ENCODE results near the gene ITGA11. TPM values are rescaled to one million over a fixed set of nuclear protein-coding genes. Genes with fewer than 3 reads are reported as not detected.

The ITGA11 gene
- total and polyA plus RNA-seq, 2 donors (not counting 1 experiment from before 2014, with no cell fraction given) = 21.5 to 29.6 TPM

- no peaks in the 10 kb centered on the region for H3K27me3 ChIP-seq (ENCODE audit: control insufficient read depth, insufficient read depth, low read length)
- no peak overlapping the region for H3K27ac ChIP-seq (ENCODE audit: insufficient read depth, low read length)
- H3K4me2 ChIP-seq (ENCODE audit: extremely low read depth, insufficient read depth, low read length) = no peak overlapping the region
- no peak overlapping the region for H3K4me3 ChIP-seq (replicated peaks in 1 of 4; ENCODE audit: control extremely low read depth in 1 of 4, insufficient read depth in 1 of 4, low read depth in 3 of 4, low read length in 4 of 4)
- no peaks in the 10 kb centered on the region for H3K79me2 ChIP-seq (ENCODE audit: control insufficient read depth, insufficient read depth, low read length)
- no peaks in the 10 kb centered on the region for H4K20me1 ChIP-seq (ENCODE audit: control insufficient read depth, extremely low read depth, insufficient read depth, low read length)
- H3K36me3 ChIP-seq (ENCODE audit: control insufficient read depth, insufficient read depth, low read length) = no peaks in the 10 kb centered on the region
- TF ChIP-seq CTCF (conservative IDR thresholded peaks at IDR 0.05 in 1 of 2, IDR thresholded peaks at IDR 0.05 in 1 of 2; ENCODE audit: low read depth in 1 of 2, low read length in 2 of 2) (no peak), EZH2 (IDR thresholded peaks at IDR 0.05; ENCODE audit: low read length, missing control alignments) (no peak)
- no peak overlapping the region for H2AFZ ChIP-seq (ENCODE audit: low read length)
- H3K9me3 ChIP-seq (ENCODE audit: control insufficient read depth, insufficient read depth, low read depth, low read length) = no peaks in the 10 kb centered on the region
- no peak for DNase-seq (ENCODE audit: low read depth in 2 of 2)
- no peaks in the 10 kb centered on the region for H3K4me1 ChIP-seq (ENCODE audit: control insufficient read depth, extremely low read depth, insufficient read depth, low read length)
- H3K9ac ChIP-seq (ENCODE audit: insufficient read depth, low read length) = no peak overlapping the region
Observed at GRCh38 chr15:68265674-68266073, 166.3 kb downstream of the ITGA11 start.

DNA sequence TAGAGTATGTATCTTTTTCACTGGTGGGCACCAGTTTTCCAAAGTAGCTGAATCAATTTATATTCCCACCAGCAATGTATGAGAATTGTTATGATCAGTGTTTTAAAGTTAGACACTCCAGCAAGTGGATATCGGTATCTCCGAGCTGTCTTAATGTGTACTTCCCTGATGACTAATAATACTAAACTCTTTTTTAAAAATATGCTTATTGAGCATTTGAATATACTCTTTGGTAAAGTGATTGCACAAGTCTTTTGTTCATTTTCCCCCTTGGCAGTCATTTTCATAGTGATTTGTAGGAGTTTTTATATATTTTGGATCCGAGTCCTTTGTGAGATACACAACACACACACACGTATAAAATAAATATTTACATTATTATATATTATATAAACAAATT is 166.9 kb downstream of the ITGA11 start:
- Histone ChIP-seq H3K9me3 (ENCODE audit: control insufficient read depth, insufficient read depth, low read depth, low read length) (no peaks in the 10 kb centered on the region), H3K4me2 (ENCODE audit: extremely low read depth, insufficient read depth, low read length) (no peak overlapping the region), H3K9ac (ENCODE audit: insufficient read depth, low read length) (no peak overlapping the region), H2AFZ (ENCODE audit: low read length) (no peak overlapping the region), H3K79me2 (ENCODE audit: control insufficient read depth, insufficient read depth, low read length) (no peaks in the 10 kb centered on the region), H3K36me3 (ENCODE audit: control insufficient read depth, insufficient read depth, low read length) (no peaks in the 10 kb centered on the region), H3K4me3 (replicated peaks in 1 of 4; ENCODE audit: control extremely low read depth in 1 of 4, insufficient read depth in 1 of 4, low read depth in 3 of 4, low read length in 4 of 4) (no peak overlapping the region), H3K27me3 (ENCODE audit: control insufficient read depth, insufficient read depth, low read length) (no peaks in the 10 kb centered on the region), H4K20me1 (ENCODE audit: control insufficient read depth, extremely low read depth, insufficient read depth, low read length) (no peaks in the 10 kb centered on the region), H3K27ac (ENCODE audit: insufficient read depth, low read length) (no peak overlapping the region), H3K4me1 (ENCODE audit: control insufficient read depth, extremely low read depth, insufficient read depth, low read length) (no peaks in the 10 kb centered on the region)
- DNase-seq (ENCODE audit: low read depth in 2 of 2) = no peak
- TF ChIP-seq CTCF (conservative IDR thresholded peaks at IDR 0.05 in 1 of 2, IDR thresholded peaks at IDR 0.05 in 1 of 2; ENCODE audit: low read depth in 1 of 2, low read length in 2 of 2) (no peak), EZH2 (IDR thresholded peaks at IDR 0.05; ENCODE audit: low read length, missing control alignments) (no peak)

GRCh38 chr15:68264282-68264681 is 167.7 kb downstream of the ITGA11 start:
- DNase-seq (ENCODE audit: low read depth in 2 of 2) = no peak
- no peak overlapping the region for H3K27ac ChIP-seq (ENCODE audit: insufficient read depth, low read length)
- no peaks in the 10 kb centered on the region for H3K36me3 ChIP-seq (ENCODE audit: control insufficient read depth, insufficient read depth, low read length)
- no peaks in the 10 kb centered on the region for H3K79me2 ChIP-seq (ENCODE audit: control insufficient read depth, insufficient read depth, low read length)
- H4K20me1 ChIP-seq (ENCODE audit: control insufficient read depth, extremely low read depth, insufficient read depth, low read length) = no peaks in the 10 kb centered on the region
- H3K4me2 ChIP-seq (ENCODE audit: extremely low read depth, insufficient read depth, low read length) = no peak overlapping the region
- no peak overlapping the region for H3K9ac ChIP-seq (ENCODE audit: insufficient read depth, low read length)
- H3K27me3 ChIP-seq (ENCODE audit: control insufficient read depth, insufficient read depth, low read length) = no peaks in the 10 kb centered on the region
- H3K4me1 ChIP-seq (ENCODE audit: control insufficient read depth, extremely low read depth, insufficient read depth, low read length) = no peaks in the 10 kb centered on the region
- no peak overlapping the region for H2AFZ ChIP-seq (ENCODE audit: low read length)
- no peak overlapping the region for H3K4me3 ChIP-seq (replicated peaks in 1 of 4; ENCODE audit: control extremely low read depth in 1 of 4, insufficient read depth in 1 of 4, low read depth in 3 of 4, low read length in 4 of 4)
- no peaks in the 10 kb centered on the region for H3K9me3 ChIP-seq (ENCODE audit: control insufficient read depth, insufficient read depth, low read depth, low read length)
- TF ChIP-seq EZH2 (IDR thresholded peaks at IDR 0.05; ENCODE audit: low read length, missing control alignments) (no peak), CTCF (conservative IDR thresholded peaks at IDR 0.05 in 1 of 2, IDR thresholded peaks at IDR 0.05 in 1 of 2; ENCODE audit: low read depth in 1 of 2, low read length in 2 of 2) (no peak)

Measured in fibroblast of lung (primary cell).